HEK293 (cell line): ENCODE data around the gene GPN3.

Experiments used
- CTCF ChIA-PET: fragments of 350-600 bp; formaldehyde crosslinking; extraction: SDS; loops from one replicate; lab custom pipeline; 2021; ENCODE audit warnings: antibody characterized with exemption; lab: Yijun Ruan, JAX
- POLR2A ChIA-PET: fragments of 300-600 bp; formaldehyde crosslinking; extraction: SDS; loops from one replicate; lab custom pipeline; 2020; ENCODE audit warnings: antibody characterized with exemption, inconsistent platforms; lab: Yijun Ruan, JAX
- H3K27ac ChIP-seq: fragments of 200-500 bp; sonication (Bioruptor generic); 2 replicates; pipeline ENCODE4 v1.5.1; 2014; ENCODE audit warnings: low read depth, low read length, control low read depth, inconsistent platforms; ENCODE audit errors: extremely low read depth
- H3K36me3 ChIP-seq, 2 experiments: fragments of 200-500 bp in 1 of 2; sonication (Bioruptor generic) in 1 of 2; 1 replicate in 1 of 2; 2 replicates in 1 of 2; pipeline ENCODE4 v1.5.1; 2014 to 2017; ENCODE audit warnings: inconsistent platforms in 2 of 2, low read length in 2 of 2; ENCODE audit not compliant: control insufficient read depth in 2 of 2, insufficient read depth in 1 of 2
- H3K4me1 ChIP-seq: fragments of 200-500 bp; sonication (Bioruptor generic); 2 replicates; pipeline ENCODE4 v1.5.1; 2014; ENCODE audit warnings: mild to moderate bottlenecking, low read length, inconsistent platforms; ENCODE audit not compliant: control insufficient read depth, insufficient read depth
- H3K4me3 ChIP-seq: 2 replicates; pipeline ENCODE4 v1.5.1; 2011; ENCODE audit warnings: low read depth, mild to moderate bottlenecking, control low read depth, low read length, moderate library complexity
- H3K9me3 ChIP-seq: fragments of 200-500 bp; sonication (Bioruptor generic); 2 replicates; pipeline ENCODE4 v1.5.1; 2014; ENCODE audit warnings: low read depth, low read length, inconsistent platforms; ENCODE audit not compliant: control insufficient read depth, insufficient read depth
- ATF2 ChIP-seq: fragments of 450-650 bp; formaldehyde crosslinking; IDR thresholded peaks from 2 replicates; pipeline ENCODE4 v1.5.1; 2016; ENCODE audit warnings: missing biosample characterization, missing genetic modification characterization, low read depth
- IKZF3 ChIP-seq: fragments of 450-650 bp; IDR thresholded peaks from 2 replicates; pipeline ENCODE4 v1.5.0; 2018; ENCODE audit warnings: missing biosample characterization, mild to moderate bottlenecking, missing genetic modification characterization, moderate library complexity
- MYNN ChIP-seq: fragments of 450-650 bp; formaldehyde crosslinking; IDR thresholded peaks from 2 replicates; pipeline ENCODE4 v1.5.1; 2016; ENCODE audit warnings: missing biosample characterization, missing genetic modification characterization, borderline replicate concordance
- OVOL3 ChIP-seq: fragments of 450-650 bp; formaldehyde crosslinking; IDR thresholded peaks from 2 replicates; pipeline ENCODE4 v1.5.1; 2016; ENCODE audit warnings: missing biosample characterization, missing genetic modification characterization
- PRDM1 ChIP-seq: fragments of 450-650 bp; formaldehyde crosslinking; IDR thresholded peaks from 2 replicates; pipeline ENCODE4; 2016; ENCODE audit warnings: missing biosample characterization, missing genetic modification characterization
- SCRT1 ChIP-seq: fragments of 450-650 bp; formaldehyde crosslinking; IDR thresholded peaks from 2 replicates; pipeline ENCODE4 v1.5.1; 2016; ENCODE audit warnings: missing biosample characterization, missing genetic modification characterization, borderline replicate concordance
- SCRT2 ChIP-seq: fragments of 450-650 bp; formaldehyde crosslinking; IDR thresholded peaks from 2 replicates; pipeline ENCODE4 v1.5.1; 2016; ENCODE audit warnings: missing biosample characterization, missing genetic modification characterization
- SETDB1 ChIP-seq: IDR thresholded peaks from one replicate; pipeline ENCODE4 v1.6.1; 2017; ENCODE audit warnings: mild to moderate bottlenecking, low read length, moderate library complexity, mixed read lengths; ENCODE audit not compliant: insufficient read length
- SP7 ChIP-seq: fragments of 450-650 bp; formaldehyde crosslinking; IDR thresholded peaks from 2 replicates; pipeline ENCODE4 v1.5.1; 2016; ENCODE audit warnings: missing biosample characterization, missing genetic modification characterization
- ZBTB17 ChIP-seq: fragments of 450-650 bp; formaldehyde crosslinking; IDR thresholded peaks from 2 replicates; pipeline ENCODE4 v1.5.1; 2016; ENCODE audit warnings: missing biosample characterization, missing genetic modification characterization
- ZNF112 ChIP-seq: fragments of 450-650 bp; formaldehyde crosslinking; IDR thresholded peaks from 2 replicates; pipeline ENCODE4 v1.5.0; 2017; ENCODE audit warnings: missing biosample characterization, missing genetic modification characterization
- ZNF335 ChIP-seq: fragments of 450-650 bp; formaldehyde crosslinking; conservative IDR thresholded peaks from 2 replicates; pipeline ENCODE4 v1.5.1; 2016; ENCODE audit warnings: missing biosample characterization, missing genetic modification characterization
- ZNF404 ChIP-seq: fragments of 450-650 bp; formaldehyde crosslinking; IDR thresholded peaks from 2 replicates; pipeline ENCODE4 v1.5.1; 2017; ENCODE audit warnings: missing biosample characterization, missing genetic modification characterization
- ZNF426 ChIP-seq: fragments of 450-650 bp; formaldehyde crosslinking; IDR thresholded peaks from 2 replicates; pipeline ENCODE4 v1.5.1; 2017; ENCODE audit warnings: missing biosample characterization, missing genetic modification characterization, mild to moderate bottlenecking, inconsistent platforms, moderate library complexity
- ZNF600 ChIP-seq: fragments of 450-650 bp; formaldehyde crosslinking; IDR thresholded peaks from 2 replicates; pipeline ENCODE4 v1.5.1; 2016; ENCODE audit warnings: missing biosample characterization, missing genetic modification characterization
- ZNF660 ChIP-seq: fragments of 450-650 bp; IDR thresholded peaks from 2 replicates; pipeline ENCODE4 v1.5.1; 2018; ENCODE audit warnings: missing biosample characterization, mild to moderate bottlenecking, missing genetic modification characterization
- ZNF776 ChIP-seq: fragments of 450-650 bp; formaldehyde crosslinking; IDR thresholded peaks from 2 replicates; pipeline ENCODE4 v1.5.0; 2017; ENCODE audit warnings: missing biosample characterization, missing genetic modification characterization, borderline replicate concordance
- TF ChIP-seq, protein P1 (sequence below): fragments of 450-650 bp; formaldehyde crosslinking; IDR thresholded peaks from 2 replicates; pipeline ENCODE4 v1.5.1; 2016; ENCODE audit warnings: missing biosample characterization, missing genetic modification characterization, low read depth
- TF ChIP-seq, protein P2 (sequence below): fragments of 450-650 bp; formaldehyde crosslinking; IDR thresholded peaks from 2 replicates; pipeline ENCODE4 v1.5.1; 2017; ENCODE audit warnings: missing biosample characterization, missing genetic modification characterization
- TF ChIP-seq, protein P3 (sequence below): fragments of 450-650 bp; formaldehyde crosslinking; IDR thresholded peaks from 2 replicates; pipeline ENCODE4 v1.5.1; 2016; ENCODE audit warnings: missing biosample characterization, missing genetic modification characterization
- TF ChIP-seq, protein P4 (sequence below): fragments of 450-650 bp; formaldehyde crosslinking; IDR thresholded peaks from 2 replicates; pipeline ENCODE4 v1.5.1; 2016; ENCODE audit warnings: missing biosample characterization, missing genetic modification characterization

Gene GPN3

GRCh38 chr12:110501399-110501751 is 33.3 kb upstream of the GPN3 start (continued):
- TF ChIP-seq, protein P1, sequence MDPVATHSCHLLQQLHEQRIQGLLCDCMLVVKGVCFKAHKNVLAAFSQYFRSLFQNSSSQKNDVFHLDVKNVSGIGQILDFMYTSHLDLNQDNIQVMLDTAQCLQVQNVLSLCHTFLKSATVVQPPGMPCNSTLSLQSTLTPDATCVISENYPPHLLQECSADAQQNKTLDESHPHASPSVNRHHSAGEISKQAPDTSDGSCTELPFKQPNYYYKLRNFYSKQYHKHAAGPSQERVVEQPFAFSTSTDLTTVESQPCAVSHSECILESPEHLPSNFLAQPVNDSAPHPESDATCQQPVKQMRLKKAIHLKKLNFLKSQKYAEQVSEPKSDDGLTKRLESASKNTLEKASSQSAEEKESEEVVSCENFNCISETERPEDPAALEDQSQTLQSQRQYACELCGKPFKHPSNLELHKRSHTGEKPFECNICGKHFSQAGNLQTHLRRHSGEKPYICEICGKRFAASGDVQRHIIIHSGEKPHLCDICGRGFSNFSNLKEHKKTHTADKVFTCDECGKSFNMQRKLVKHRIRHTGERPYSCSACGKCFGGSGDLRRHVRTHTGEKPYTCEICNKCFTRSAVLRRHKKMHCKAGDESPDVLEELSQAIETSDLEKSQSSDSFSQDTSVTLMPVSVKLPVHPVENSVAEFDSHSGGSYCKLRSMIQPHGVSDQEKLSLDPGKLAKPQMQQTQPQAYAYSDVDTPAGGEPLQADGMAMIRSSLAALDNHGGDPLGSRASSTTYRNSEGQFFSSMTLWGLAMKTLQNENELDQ (tag by site-specific recombination): no peak
- 0 out of 2 replicates have a peak, but pooled peaks have one; percentile 27 for TF ChIP-seq ZNF660 (tag by site-specific recombination)
- TF ChIP-seq, protein P2, sequence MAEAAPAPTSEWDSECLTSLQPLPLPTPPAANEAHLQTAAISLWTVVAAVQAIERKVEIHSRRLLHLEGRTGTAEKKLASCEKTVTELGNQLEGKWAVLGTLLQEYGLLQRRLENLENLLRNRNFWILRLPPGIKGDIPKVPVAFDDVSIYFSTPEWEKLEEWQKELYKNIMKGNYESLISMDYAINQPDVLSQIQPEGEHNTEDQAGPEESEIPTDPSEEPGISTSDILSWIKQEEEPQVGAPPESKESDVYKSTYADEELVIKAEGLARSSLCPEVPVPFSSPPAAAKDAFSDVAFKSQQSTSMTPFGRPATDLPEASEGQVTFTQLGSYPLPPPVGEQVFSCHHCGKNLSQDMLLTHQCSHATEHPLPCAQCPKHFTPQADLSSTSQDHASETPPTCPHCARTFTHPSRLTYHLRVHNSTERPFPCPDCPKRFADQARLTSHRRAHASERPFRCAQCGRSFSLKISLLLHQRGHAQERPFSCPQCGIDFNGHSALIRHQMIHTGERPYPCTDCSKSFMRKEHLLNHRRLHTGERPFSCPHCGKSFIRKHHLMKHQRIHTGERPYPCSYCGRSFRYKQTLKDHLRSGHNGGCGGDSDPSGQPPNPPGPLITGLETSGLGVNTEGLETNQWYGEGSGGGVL (tag by site-specific recombination): no peak; the same call in 1 of the 2 replicates
- TF ChIP-seq SETDB1: no peak
- no peak; the same call in 1 of the 2 replicates for TF ChIP-seq OVOL3 (tag by site-specific recombination)
- TF ChIP-seq ZBTB17: no peak
- TF ChIP-seq SCRT1: no peak
- TF ChIP-seq ZNF404 (tag by site-specific recombination): no peak
- no peak for TF ChIP-seq PRDM1
- no peak for TF ChIP-seq ZNF776 (tag by site-specific recombination)
- TF ChIP-seq ZNF112: no peak
- TF ChIP-seq, protein P3, sequence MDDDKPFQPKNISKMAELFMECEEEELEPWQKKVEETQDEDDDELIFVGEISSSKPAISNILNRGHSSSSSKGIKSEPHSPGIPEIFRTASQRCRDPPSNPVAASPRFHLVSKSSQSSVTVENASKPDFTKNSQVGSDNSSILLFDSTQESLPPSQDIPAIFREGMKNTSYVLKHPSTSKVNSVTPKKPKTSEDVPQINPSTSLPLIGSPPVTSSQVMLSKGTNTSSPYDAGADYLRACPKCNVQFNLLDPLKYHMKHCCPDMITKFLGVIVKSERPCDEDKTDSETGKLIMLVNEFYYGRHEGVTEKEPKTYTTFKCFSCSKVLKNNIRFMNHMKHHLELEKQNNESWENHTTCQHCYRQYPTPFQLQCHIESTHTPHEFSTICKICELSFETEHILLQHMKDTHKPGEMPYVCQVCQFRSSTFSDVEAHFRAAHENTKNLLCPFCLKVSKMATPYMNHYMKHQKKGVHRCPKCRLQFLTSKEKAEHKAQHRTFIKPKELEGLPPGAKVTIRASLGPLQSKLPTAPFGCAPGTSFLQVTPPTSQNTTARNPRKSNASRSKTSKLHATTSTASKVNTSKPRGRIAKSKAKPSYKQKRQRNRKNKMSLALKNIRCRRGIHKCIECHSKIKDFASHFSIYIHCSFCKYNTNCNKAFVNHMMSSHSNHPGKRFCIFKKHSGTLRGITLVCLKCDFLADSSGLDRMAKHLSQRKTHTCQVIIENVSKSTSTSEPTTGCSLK (tag by site-specific recombination): no peak
- TF ChIP-seq IKZF3 (tag by site-specific recombination): peak; percentile 89; the same call in 1 of the 2 replicates
- no peak for TF ChIP-seq ATF2
- no peak for TF ChIP-seq ZNF335 (tag by site-specific recombination)
- no peak for TF ChIP-seq SP7 (tag by site-specific recombination)
- TF ChIP-seq ZNF426 (tag by site-specific recombination): no peak
- TF ChIP-seq ZNF600 (tag by site-specific recombination): peak; percentile 86

DNA sequence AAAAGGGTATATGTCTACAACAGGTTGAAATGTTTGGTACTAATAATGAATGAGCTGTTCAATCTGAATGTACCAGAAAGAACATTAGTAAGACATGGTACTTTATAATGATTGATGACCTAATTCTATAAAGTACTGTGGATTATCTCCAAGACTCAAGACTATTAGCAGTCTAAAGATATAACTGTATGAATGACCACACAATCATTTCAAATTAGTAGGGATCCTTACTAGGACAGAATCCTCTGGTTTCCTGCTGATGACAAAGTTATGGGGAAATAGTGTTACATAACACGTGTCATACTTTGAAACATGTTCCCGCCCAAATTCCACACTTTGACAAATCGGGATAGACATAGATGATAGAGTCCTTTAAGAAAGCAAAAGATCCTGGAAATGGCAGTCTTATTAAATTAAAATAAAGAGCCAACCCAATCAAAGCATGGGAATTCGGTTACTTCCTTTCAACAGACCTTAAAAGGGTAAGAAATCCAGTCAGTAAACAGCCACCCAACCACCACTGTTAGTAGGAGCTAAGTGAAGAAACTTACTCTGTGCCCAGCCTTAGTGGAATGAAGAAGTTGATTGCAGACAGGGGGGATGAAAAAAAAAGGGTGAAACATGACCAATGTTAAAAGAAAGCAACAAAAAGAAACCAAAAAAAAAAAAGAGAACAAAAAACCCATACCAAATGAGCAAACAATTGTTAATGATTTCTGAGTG is 31.1 kb upstream of the GPN3 start:
- no peaks in the 10 kb centered on the region for H3K9me3 ChIP-seq
- H3K27ac ChIP-seq: no peak overlapping the region
- ChIA-PET POLR2A (interaction anchor here (0.7 to 3.3 kb wide), 2 partner anchors 30 to 31 kb away, joined by 3 to 44 read pairs; partner anchors contain the start of genes FAM216A and GPN3), CTCF (interaction anchor here (0.9 kb wide), 2 partner anchors 14 to 30 kb away, joined by 4 to 10 read pairs; partner anchors contain the start of gene FAM216A)
- H3K4me3 ChIP-seq: no peak overlapping the region
- peaks cover 9% of the 10 kb centered on the region for H3K4me1 ChIP-seq
- peaks cover 25 to 30% of the 10 kb centered on the region in 2 experiments for H3K36me3 ChIP-seq
- TF ChIP-seq, protein P2 (tag by site-specific recombination): no peak
- 0 out of 2 replicates have a peak, but pooled peaks have one; percentile 35 for TF ChIP-seq SP7 (tag by site-specific recombination)
- TF ChIP-seq MYNN: no peak; the same call in 1 of the 2 replicates
- TF ChIP-seq SCRT2 (tag by site-specific recombination): peak; percentile 62
- peak; percentile 60; the same call in 1 of the 2 replicates for TF ChIP-seq IKZF3 (tag by site-specific recombination)
- TF ChIP-seq, protein P4, sequence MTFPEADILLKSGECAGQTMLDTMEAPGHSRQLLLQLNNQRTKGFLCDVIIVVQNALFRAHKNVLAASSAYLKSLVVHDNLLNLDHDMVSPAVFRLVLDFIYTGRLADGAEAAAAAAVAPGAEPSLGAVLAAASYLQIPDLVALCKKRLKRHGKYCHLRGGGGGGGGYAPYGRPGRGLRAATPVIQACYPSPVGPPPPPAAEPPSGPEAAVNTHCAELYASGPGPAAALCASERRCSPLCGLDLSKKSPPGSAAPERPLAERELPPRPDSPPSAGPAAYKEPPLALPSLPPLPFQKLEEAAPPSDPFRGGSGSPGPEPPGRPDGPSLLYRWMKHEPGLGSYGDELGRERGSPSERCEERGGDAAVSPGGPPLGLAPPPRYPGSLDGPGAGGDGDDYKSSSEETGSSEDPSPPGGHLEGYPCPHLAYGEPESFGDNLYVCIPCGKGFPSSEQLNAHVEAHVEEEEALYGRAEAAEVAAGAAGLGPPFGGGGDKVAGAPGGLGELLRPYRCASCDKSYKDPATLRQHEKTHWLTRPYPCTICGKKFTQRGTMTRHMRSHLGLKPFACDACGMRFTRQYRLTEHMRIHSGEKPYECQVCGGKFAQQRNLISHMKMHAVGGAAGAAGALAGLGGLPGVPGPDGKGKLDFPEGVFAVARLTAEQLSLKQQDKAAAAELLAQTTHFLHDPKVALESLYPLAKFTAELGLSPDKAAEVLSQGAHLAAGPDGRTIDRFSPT (tag by site-specific recombination): no peak
- TF ChIP-seq ATF2: peak; percentile 50; the same call in 1 of the 2 replicates
- peak; percentile 28; the same call in 1 of the 2 replicates for TF ChIP-seq ZNF335 (tag by site-specific recombination)
